Large intestine (tissue), 3 donors: ENCODE data around the gene COL18A1. TPM values are rescaled to one million over a fixed set of nuclear protein-coding genes. Genes with fewer than 3 reads are reported as not detected.

Experiments
- DNase-seq, 2 donors: peaks; one replicate each; pipeline versions ENCODE4 v3.0.0 to v3.0.0-alpha.2; 2013
- H3K27ac ChIP-seq: one replicate; pipeline ENCODE4 v1.5.1; 2013; ENCODE audit warnings: low read length
- H3K27me3 ChIP-seq: 2 replicates; pipeline ENCODE4 v1.6.1; 2013; ENCODE audit warnings: low read length; ENCODE audit not compliant: control insufficient read depth, insufficient read depth
- H3K36me3 ChIP-seq: 2 replicates; pipeline ENCODE4 v1.6.1; 2013; ENCODE audit warnings: low read length; ENCODE audit not compliant: control insufficient read depth, insufficient read depth
- H3K4me1 ChIP-seq: one replicate; pipeline ENCODE4 v1.6.1; 2013; ENCODE audit warnings: low read length; ENCODE audit not compliant: control insufficient read depth, insufficient read depth
- H3K4me3 ChIP-seq: one replicate; pipeline ENCODE4 v1.5.1; 2013; ENCODE audit warnings: low read length
- H3K9me3 ChIP-seq: one replicate; pipeline ENCODE4 v1.6.1; 2013; ENCODE audit warnings: mild to moderate bottlenecking, low read depth, low read length, moderate library complexity; ENCODE audit not compliant: control insufficient read depth
- WGBS: methylation state at CpG from one replicate; pipeline ENCODE4 v1.1.5; 2013; ENCODE audit warnings: low lambda C conversion rate; ENCODE audit not compliant: insufficient coverage; 5-methylcytosine and 5-hydroxymethylcytosine counted together
- polyA plus RNA-seq: library from polyadenylated mRNA; unstranded; fragments of 120-200 nt; gene quantifications from one replicate; pipeline ENCODE4 v1.2.1, GENCODE V29; 2013

The COL18A1 gene
- polyA plus RNA-seq, 1 donor: 44.4 TPM

DNA sequence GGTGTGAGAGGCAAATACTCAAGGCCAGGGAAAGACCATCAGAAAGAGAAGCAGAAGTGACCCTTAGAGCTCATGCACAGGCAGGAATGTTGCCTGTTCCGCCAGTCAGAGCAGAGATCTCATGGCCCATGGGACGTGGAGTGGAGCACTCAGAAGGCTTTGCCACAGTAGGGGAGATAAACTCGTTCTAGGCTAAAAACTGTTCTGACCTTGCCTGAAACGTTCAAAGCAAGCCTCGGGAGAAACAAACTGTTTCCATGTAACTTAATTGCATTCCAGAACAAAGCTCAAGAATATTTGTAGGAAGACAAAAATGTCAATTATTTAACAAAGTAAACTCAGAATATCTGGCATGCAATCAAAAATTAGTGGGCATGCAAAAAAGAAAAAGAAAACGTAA lies 158.0 kb downstream of the COL18A1 start:
- no peaks in the 10 kb centered on the region for H3K4me1 ChIP-seq
- H3K9me3 ChIP-seq: no peaks in the 10 kb centered on the region
- H3K27me3 ChIP-seq: peaks cover 3% of the 10 kb centered on the region
- H3K4me3 ChIP-seq: no peak overlapping the region
- no peak for DNase-seq
- no peak overlapping the region for H3K27ac ChIP-seq
- H3K36me3 ChIP-seq: no peaks in the 10 kb centered on the region
- WGBS: 89% methylated on average over 1 of the region's 6 CpGs

Other genes with a start within 250 kb of the COL18A1 start
- gene POFUT2, start 117.3 kb upstream of the COL18A1 start, polyA plus RNA-seq: 36.2 TPM
- 22.1 TPM for gene SLC19A1, start 137.3 kb downstream of the COL18A1 start, polyA plus RNA-seq
- 7.4 TPM for gene PCBP3, start 238.6 kb downstream of the COL18A1 start, polyA plus RNA-seq